Stimulated activated CD8-positive, alpha-beta memory T cell treated with anti-CD3 and anti-CD28 coated beads, Interleukin-2, amount 100 ng/mL, for 1 hour (primary cell): ENCODE measurements around the gene HS3ST6.
"Not testable (repeated sequence)": the region's sequence is repeated elsewhere in the genome, so short reads cannot be mapped to it uniquely, and the experiment has no call there.

Experiments
- DNase-seq, 2 donors: peaks; one replicate each; pipeline ENCODE4 v3.0.0-alpha.2; 2020; ENCODE audit warnings: low read depth in 2 of 2

The HS3ST6 gene

DNA sequence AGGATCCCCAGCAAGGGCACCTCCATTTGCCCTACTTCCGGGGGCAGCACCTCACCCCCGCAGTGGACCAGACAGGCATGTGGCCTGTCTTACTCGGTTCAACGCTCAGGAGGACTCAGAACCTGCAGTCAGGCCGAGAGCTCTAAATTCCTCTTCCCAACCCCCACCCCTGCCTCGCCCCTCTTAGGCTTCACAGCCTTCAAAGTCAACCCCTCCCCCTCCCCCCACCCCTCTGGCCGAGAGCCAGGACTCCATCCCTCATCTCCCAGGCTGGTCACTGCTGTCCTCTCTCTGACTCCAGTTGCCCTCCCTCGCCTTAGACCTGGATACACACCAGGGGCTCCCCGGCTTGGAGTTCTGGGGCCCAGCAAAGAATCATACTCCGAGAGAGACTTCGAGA lies 8.1 kb upstream of the HS3ST6 start:
- no peak for DNase-seq

GRCh38 chr16:1924095-1924494 lies 5.9 kb upstream of the HS3ST6 start:
- DNase-seq = no peak

- DNase-seq = no peak
These were observed 5.3 kb upstream of the HS3ST6 start for GRCh38 chr16:1923299-1924034.

- DNase-seq = no peak
These were observed 4.1 kb upstream of the HS3ST6 start for GRCh38 chr16:1922357-1922756.

GRCh38 chr16:1920727-1921171 lies 2.5 kb upstream of the HS3ST6 start:
- no peak for DNase-seq

DNA sequence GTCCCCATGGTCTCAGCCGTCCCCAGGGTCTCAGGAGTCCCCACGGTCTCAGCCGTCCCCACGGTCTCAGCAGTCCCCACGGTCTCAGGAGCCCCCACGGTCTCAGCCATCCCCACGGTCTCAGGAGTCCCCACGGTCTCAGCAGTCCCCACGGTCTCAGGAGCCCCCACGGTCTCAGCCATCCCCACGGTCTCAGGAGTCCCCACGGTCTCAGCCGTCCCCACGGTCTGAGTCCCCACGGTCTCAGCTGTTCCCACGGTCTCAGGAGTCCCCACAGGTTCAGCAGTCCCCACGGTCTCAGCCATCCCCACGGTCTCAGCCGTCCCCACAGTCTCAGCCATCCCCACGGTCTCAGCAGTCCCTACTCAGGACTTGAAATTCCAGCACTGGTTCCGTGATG lies 1.9 kb upstream of the HS3ST6 start:
- not testable (repeated sequence) for DNase-seq

DNA sequence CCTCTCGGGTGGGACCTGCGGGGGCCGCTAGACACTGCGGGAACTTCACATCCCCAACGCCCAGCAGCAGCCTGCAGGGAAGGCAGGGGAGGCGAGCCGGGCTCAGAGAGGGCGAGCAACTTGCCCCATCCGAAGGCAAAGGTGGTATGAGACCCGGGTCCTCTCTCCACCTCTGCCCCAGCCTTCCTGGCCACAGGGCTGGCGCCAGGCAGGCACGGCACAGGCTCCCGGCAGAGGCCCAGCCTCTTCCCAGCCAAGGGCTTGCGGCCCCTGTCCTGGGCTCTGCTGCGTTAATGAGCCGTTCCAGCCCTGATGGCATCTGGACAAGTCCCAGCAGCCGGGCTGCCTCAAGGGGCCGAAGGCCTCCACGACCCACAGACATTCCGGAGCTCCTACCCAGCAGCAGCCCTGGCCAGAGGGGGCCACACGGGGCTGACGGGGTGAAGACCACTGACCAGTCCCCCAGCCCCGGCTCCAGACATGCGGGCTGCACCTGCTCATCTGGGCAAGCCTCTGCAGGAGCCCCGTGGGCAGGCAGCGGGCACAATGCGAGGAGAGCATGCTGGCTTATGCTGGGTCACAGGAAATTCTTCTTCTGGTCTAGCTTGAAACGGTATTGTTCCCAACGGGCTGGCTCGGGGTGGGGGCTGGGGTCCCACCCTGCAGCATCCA lies 1.2 kb upstream of the HS3ST6 start:
- no peak for DNase-seq

GRCh38 chr16:1917665-1918350 lies 407 bp downstream of the HS3ST6 start:
- no peak for DNase-seq

- no peak for DNase-seq
These were observed 1.1 kb downstream of the HS3ST6 start for GRCh38 chr16:1917056-1917664.

- DNase-seq = no peak
These were observed 1.6 kb downstream of the HS3ST6 start for GRCh38 chr16:1916640-1916990.

DNA sequence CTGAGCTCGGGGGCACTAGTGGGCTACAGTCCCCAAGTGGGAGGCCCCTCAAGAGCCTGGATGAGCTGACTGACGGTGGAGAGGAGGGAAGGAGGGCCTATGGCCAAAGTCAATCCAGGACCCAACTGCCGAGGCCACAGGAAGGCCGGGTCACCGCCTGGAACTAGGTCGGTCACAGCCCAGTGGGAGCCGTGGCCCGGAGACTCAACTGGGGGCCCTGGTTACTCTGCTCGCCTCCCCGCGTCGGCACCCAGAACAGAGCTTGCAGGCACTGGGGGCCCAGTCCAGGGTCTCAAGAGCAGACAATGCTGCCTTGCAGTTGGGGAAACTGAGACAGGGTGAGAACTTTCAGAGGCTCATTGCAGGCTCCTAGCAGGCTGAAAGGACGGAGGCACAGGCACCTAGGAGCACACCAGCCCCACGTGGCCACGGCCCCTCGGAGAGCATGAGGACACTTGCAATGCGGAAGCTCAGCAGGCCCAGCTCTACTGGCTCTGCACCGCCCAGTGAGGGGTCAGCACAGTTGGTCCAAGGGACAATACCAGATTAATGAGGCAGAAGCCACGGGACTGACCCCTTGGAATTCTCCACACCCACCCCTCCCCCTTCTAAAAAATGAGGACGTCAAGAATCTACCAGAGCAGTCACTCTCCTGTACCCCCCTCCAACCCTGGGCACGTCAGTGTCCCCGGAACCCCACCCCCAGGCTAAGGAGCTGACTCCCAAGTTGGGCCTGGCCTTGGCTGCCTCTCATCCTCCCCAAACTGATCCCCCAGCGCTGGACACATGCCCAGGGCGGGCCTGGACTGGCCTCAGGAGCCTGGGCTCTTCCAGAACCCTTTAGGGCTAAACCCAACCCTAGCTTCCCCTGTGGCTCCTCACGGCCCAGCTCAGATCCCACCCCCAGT lies 2.2 kb downstream of the HS3ST6 start:
- DNase-seq = no peak

DNA sequence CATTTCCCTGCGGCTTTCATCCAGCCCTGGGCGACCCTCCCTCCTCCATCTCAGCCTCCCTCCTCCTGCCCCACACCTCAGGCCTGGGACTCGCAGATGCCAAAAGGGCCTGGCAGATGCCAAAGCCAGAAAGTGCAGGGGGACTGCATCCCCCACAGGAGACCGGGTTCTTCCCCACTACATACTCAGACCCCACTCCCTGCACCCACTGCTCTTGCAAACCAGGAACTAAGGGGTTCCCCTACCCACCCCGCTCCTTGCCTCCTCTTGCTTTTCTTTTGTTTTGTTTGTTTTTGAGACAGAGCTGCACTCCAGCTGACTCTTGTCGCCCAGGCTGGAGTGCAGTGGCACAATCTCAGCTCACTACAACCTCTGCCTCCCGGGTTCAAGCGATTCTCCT lies 3.2 kb downstream of the HS3ST6 start:
- DNase-seq = no peak

DNA sequence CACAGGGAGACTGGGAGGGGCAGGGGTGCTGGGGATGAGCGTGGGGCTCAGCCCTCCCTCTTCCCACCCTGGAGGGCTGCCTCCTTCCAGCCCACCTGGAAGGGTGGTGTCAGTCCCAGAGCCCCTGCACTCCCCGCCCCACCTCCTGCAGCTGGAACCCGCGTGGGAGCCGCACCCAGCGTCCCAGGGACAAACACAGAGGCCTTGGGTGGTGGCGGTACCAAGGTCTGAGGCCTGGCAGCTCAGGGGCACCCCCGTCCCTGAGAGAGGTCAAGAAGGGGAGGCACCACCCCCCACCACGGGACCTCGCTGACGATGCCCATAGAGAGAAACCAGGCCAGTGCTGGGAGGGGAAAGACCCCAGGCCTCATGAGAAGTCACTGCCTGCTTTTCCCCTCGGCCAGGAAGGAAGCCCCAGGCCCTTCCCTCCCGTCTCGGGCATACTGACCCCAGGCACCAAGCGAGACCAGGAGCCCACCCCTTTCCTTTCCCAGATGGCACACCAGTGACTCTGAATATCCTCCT lies 4.1 kb downstream of the HS3ST6 start:
- no peak for DNase-seq

DNA sequence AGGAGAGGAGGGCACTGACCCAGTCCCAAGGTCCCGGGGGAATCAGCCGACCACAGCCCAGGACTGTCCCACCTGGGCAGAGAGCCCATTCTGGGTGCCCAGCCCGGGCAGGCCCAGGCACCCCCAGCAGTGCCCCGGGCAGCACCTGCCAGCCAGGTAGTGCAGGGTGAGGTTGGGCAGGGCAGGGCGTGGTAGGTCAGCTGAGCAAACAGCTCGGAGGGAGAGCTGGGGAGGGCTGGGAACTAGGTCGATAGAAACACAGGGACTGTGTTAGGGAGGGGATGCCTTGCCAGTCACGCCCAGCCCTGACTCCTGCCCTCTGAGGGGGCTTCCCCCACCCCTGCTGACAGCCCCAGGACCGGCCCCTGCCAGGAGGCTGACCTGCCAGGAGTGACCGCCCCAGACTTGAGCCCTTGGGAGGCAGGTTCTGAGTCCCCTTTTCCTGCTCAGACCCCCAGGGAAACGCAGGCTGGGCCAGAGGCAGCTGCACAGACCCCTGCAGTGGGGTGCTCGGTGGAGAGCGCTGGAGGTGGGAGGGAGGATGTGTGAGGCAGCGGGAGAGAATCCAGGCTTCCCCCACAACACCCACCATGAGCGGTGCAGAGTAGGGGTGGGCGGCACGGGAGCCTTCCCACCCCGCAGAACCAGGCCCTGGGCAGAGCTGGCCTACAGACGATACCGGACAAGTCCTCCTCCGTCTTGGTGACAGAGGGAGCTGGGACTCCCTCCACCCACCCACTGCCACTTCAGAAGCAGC lies 4.7 kb downstream of the HS3ST6 start:
- no peak for DNase-seq

- DNase-seq = no peak
These were observed 6.0 kb downstream of the HS3ST6 start for GRCh38 chr16:1912215-1912543.

DNA sequence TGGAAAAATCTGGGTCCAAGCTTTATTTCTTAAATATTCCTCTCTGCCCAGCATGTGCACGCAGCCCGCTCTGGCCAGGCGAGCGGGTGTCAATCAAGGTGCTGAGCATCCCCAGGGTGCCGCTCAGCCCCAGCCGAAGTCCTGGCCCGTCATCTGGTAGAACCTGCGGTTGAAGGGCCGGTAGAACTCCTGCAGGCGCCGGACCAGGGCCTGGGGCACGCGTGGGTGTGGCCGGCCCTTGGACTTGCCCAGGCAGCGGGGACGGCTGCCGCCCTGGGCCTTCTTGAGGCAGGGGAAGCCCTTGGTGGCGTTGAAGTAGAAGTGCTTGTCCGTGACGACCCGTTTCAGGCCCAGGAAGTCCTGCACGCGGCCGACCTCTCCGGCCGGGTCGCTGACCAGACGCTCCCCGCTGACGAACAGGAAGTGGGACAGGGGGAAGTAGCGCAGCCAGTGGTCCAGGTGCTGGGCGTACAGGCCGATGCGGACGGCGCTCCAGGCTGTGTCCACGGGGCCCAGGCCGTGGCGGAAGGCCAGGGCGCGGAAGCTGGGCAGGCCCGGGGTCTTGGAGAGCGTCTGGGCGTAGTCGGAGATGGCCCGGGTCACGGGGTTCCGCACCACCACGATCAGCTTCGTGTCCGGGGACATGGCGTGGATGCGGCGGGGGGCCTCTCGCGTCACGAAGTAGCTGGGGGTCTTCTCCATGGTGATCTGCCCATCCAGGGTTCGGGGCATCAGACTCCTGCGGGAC lies 6.6 kb downstream of the HS3ST6 start:
- DNase-seq = no peak

DNA sequence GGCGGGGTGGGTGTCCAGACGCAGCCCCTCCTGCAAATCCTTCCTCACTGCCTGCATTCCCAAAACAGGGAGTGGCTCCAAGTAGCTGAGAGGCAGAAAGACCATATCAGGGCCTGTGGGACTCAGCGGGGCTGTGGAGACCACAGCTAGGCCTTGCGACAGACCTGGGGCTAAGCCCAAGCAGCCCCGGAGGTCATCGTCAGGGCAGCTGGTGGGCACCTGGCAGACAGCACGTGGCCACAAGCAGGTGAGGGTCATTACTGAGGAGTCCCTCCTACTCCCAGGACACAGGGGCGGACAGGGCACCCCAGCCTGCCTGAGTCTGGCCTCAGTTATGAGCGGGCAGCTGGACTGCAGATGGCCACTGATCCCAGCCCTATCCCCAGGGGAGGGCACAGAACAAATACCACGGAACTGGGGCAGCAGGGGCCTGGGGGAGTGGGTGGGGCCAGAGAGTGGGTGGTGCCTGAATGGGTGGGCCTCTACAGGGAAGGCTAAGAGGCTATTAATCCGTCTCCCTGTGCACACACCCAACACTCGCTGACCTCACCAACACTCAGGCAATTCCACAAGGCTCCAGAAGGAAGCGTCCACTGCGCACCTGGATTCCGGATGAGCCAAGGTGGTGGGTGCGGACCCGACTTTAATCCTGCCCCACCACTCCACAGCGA lies 8.5 kb downstream of the HS3ST6 start:
- no peak for DNase-seq

DNA sequence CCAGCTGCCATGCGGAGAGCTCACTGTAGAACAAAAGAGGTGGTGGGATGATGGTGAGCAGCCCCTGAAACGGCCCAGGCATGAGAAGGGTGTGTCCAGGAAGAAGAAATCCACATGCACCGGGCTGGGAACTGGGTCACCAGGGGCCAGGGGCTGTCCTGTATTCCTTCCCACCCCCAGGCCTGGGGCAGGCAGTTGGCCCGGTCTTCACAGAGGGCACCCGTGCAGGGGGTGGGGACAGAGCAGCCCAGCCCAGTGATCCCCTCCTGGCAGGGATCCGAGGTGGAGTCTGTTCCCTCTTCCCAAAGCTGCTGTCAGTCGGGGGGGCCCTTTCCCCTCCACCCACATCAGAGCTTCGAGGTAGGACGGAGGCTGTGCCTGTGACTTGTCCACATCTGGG lies 9.2 kb downstream of the HS3ST6 start:
- DNase-seq = no peak

DNA sequence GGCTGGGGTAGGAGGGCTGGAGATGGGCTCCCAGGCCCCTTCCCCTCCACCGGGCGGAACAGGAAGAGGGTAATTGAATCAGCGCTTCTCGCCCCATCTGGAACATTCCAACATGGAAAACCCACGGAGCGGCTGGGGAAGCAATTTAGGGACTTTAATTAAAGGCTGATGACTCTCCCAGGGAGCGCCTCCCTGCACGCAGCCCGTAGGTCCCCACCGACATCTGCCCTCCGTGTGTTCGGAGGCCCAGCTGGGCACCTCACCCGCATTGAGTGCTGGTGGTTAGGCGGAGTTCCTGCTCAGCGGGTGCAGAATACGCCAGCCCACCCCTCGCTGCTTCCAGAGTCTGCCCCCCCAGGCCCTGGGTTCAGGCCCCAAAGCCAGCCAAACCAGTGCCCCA lies 10.0 kb downstream of the HS3ST6 start:
- no peak for DNase-seq
